Medulla oblongata (tissue), 1 donor: ENCODE data around the gene AFMID.
"Not testable (repeated sequence)": the region's sequence is repeated elsewhere in the genome, so short reads cannot be mapped to it uniquely, and the experiment has no call there.

Source experiments
- DNase-seq: peaks from one replicate; pipeline ENCODE4 v3.0.0-alpha.2; 2015; ENCODE audit errors: extremely low spot score

AFMID gene

GRCh38 chr17:78238823-78239488 is 51.8 kb downstream of the AFMID start:
- DNase-seq = no peak

GRCh38 chr17:78239489-78239931 is 52.3 kb downstream of the AFMID start:
- no peak for DNase-seq

GRCh38 chr17:78240012-78240655 is 53.0 kb downstream of the AFMID start:
- no peak for DNase-seq

GRCh38 chr17:78240839-78241238 is 53.7 kb downstream of the AFMID start:
- no peak for DNase-seq

- peak; percentile 95 for DNase-seq
Observed at GRCh38 chr17:78241277-78242023, 54.3 kb downstream of the AFMID start.

- no peak for DNase-seq
Observed at GRCh38 chr17:78242024-78242742, 55.0 kb downstream of the AFMID start.

- no peak for DNase-seq
Observed at GRCh38 chr17:78247304-78247703, 60.1 kb downstream of the AFMID start.

- peak; percentile 54 for DNase-seq
Observed at GRCh38 chr17:78248051-78248914, 61.1 kb downstream of the AFMID start.

- DNase-seq = no peak
Observed at GRCh38 chr17:78249074-78249817, 62.1 kb downstream of the AFMID start.

GRCh38 chr17:78249818-78250806 is 63.0 kb downstream of the AFMID start:
- no peak for DNase-seq

GRCh38 chr17:78250891-78251772 is 64.0 kb downstream of the AFMID start:
- DNase-seq = peak; percentile 89

GRCh38 chr17:78251773-78252103 is 64.6 kb downstream of the AFMID start:
- DNase-seq = no peak

GRCh38 chr17:78252111-78252634 is 65.0 kb downstream of the AFMID start:
- DNase-seq = no peak

- DNase-seq = no peak
Observed at GRCh38 chr17:78252701-78253635, 65.8 kb downstream of the AFMID start.

- DNase-seq = not testable (repeated sequence)
Observed at GRCh38 chr17:78253636-78253945, 66.4 kb downstream of the AFMID start.

- peak; percentile 86 for DNase-seq
Observed at GRCh38 chr17:78253946-78254672, 66.9 kb downstream of the AFMID start.
